A549 (cell line): ENCODE measurements around the gene ETS2. TPM values are rescaled to one million over a fixed set of nuclear protein-coding genes. Genes with fewer than 3 reads are reported as not detected.

ENCODE experiments used
- ATAC-seq, 2 experiments: fragments of 200-7000 bp in 1 of 2; fragments of >200 bp in 1 of 2; cut with Nextera tagmentation in 1 of 2; cut with Tn5 transposase in 1 of 2; 3 replicates each; pipeline versions ENCODE4 v1.8.0 to v1.9.1; 2018 to 2020; ENCODE audit warnings: mild to moderate bottlenecking in 1 of 2, moderate library complexity in 1 of 2
- CTCF ChIA-PET: fragments of 300-600 bp; sonication (Branson Sonifier 250); formaldehyde crosslinking; extraction: SDS; loops from one replicate; lab custom pipeline; 2021; ENCODE audit warnings: antibody characterized with exemption, inconsistent platforms; lab: Yijun Ruan, JAX
- POLR2A ChIA-PET: fragments of 350-600 bp; formaldehyde crosslinking; extraction: SDS; loops from one replicate; lab custom pipeline; 2021; ENCODE audit warnings: antibody characterized with exemption, inconsistent platforms; lab: Yijun Ruan, JAX
- DNase-seq, 2 experiments: peaks; one replicate each; pipeline versions ENCODE4 v3.0.0 to v3.0.0-alpha.2; 2011 to 2016; ENCODE audit warnings: low read depth in 1 of 2, low spot score in 1 of 2
- FAIRE-seq: peaks from 2 replicates; lab custom pipeline; 2011; peaks lifted over from hg19 to GRCh38; lab: Jason Lieb, UNC
- H3K27ac ChIP-seq, 2 experiments: fragments of >200 bp; sonication (Bioruptor Twin); formaldehyde crosslinking; 3 replicates each; pipeline ENCODE4 v1.5.1; 2016 to 2017
- H3K4me1 ChIP-seq: fragments of >200 bp; sonication (Bioruptor Twin); formaldehyde crosslinking; 3 replicates; pipeline ENCODE4 v1.6.1; 2016
- H3K4me2 ChIP-seq: fragments of >200 bp; sonication (Bioruptor Twin); formaldehyde crosslinking; 3 replicates; pipeline ENCODE4 v1.6.1; 2016
- H3K4me3 ChIP-seq: fragments of >200 bp; sonication (Bioruptor Twin); formaldehyde crosslinking; 3 replicates; pipeline ENCODE4 v1.5.1; 2016
- H3K9me3 ChIP-seq: fragments of >200 bp; sonication (Bioruptor Twin); formaldehyde crosslinking; 3 replicates; pipeline ENCODE4 v1.6.1; 2016
- BCL3 ChIP-seq: fragments of >200 bp; sonication (Bioruptor Twin); formaldehyde crosslinking; IDR thresholded peaks from 3 replicates; pipeline ENCODE4 v1.6.1; 2016
- CEBPB ChIP-seq, 2 experiments: fragments of >200 bp in 1 of 2; sonication (Bioruptor Twin) in 1 of 2; formaldehyde crosslinking in 1 of 2; IDR thresholded peaks; 2 replicates each; pipeline ENCODE4 v1.6.1; 2012 to 2016
- CHD4 ChIP-seq: fragments of 200-600 bp; sonication (generic); IDR thresholded peaks from 2 replicates; pipeline ENCODE4 v1.6.1; 2016; ENCODE audit warnings: antibody characterized with exemption, mild to moderate bottlenecking, borderline replicate concordance
- EP300 ChIP-seq, 2 experiments: fragments of >200 bp; sonication (Bioruptor Twin); formaldehyde crosslinking; IDR thresholded peaks; 2 replicates in 1 of 2; 3 replicates in 1 of 2; pipeline ENCODE4 v1.6.1; 2016 to 2017
- FOSL2 ChIP-seq, 2 experiments: fragments of 450-650 bp in 1 of 2; fragments of >200 bp in 1 of 2; sonication (Bioruptor Twin) in 1 of 2; formaldehyde crosslinking; IDR thresholded peaks; 2 replicates each; pipeline versions ENCODE4 v1.5.0 to v1.6.1; 2016 to 2020; ENCODE audit warnings: mild to moderate bottlenecking in 1 of 2, moderate library complexity in 1 of 2
- FOXS1 ChIP-seq: fragments of 250-450 bp; sonication (Bioruptor Pico); IDR thresholded peaks from 2 replicates; pipeline ENCODE4 v1.5.0; 2020; ENCODE audit warnings: mild to moderate bottlenecking, moderate library complexity
- GATA3 ChIP-seq: IDR thresholded peaks from 2 replicates; pipeline ENCODE4 v1.6.1; 2012; ENCODE audit warnings: borderline replicate concordance
- HEYL ChIP-seq: fragments of 250-450 bp; sonication (Bioruptor Pico); IDR thresholded peaks from 2 replicates; pipeline ENCODE4 v1.8.0; 2021; ENCODE audit warnings: mild to moderate bottlenecking, moderate library complexity
- HMGXB4 ChIP-seq: fragments of 250-450 bp; sonication (Bioruptor Pico); IDR thresholded peaks from 2 replicates; pipeline ENCODE4 v1.5.0; 2021; ENCODE audit warnings: mild to moderate bottlenecking, moderate library complexity, borderline replicate concordance
- HOXB13 ChIP-seq: fragments of 250-450 bp; sonication (Bioruptor Pico); IDR thresholded peaks from 2 replicates; pipeline ENCODE4 v1.5.0; 2020; ENCODE audit warnings: low read depth, mild to moderate bottlenecking, moderate library complexity
- HOXB5 ChIP-seq: fragments of 250-450 bp; sonication (Bioruptor Pico); IDR thresholded peaks from 2 replicates; pipeline ENCODE4 v1.5.0; 2020; ENCODE audit warnings: mild to moderate bottlenecking, moderate library complexity
- JUN ChIP-seq, 2 experiments: fragments of >200 bp; sonication (Bioruptor Twin); formaldehyde crosslinking; IDR thresholded peaks; 2 replicates in 1 of 2; 3 replicates in 1 of 2; pipeline ENCODE4 v1.6.1; 2016 to 2017
- JUNB ChIP-seq: fragments of >200 bp; sonication (Bioruptor Twin); formaldehyde crosslinking; IDR thresholded peaks from 2 replicates; pipeline ENCODE4 v1.6.1; 2016
- KDM5A ChIP-seq: fragments of 200-600 bp; sonication (generic); IDR thresholded peaks from 2 replicates; pipeline ENCODE4 v1.6.1; 2016; ENCODE audit warnings: antibody characterized with exemption, mild to moderate bottlenecking
- MAFK ChIP-seq: fragments of 450-650 bp; IDR thresholded peaks from 2 replicates; pipeline ENCODE4 v1.6.1; 2014; ENCODE audit not compliant: partially characterized antibody
- MAX ChIP-seq: IDR thresholded peaks from 2 replicates; pipeline ENCODE4 v1.6.1; 2012
- NFE2L2 ChIP-seq: fragments of 150-350 bp; conservative IDR thresholded peaks from 2 replicates; pipeline ENCODE4 v1.6.1; 2014; ENCODE audit warnings: low read length
- PBX3 ChIP-seq: IDR thresholded peaks from 2 replicates; pipeline ENCODE4 v1.6.1; 2012
- PHF8 ChIP-seq: fragments of 200-600 bp; sonication (generic); IDR thresholded peaks from 2 replicates; pipeline ENCODE4 v1.6.1; 2016; ENCODE audit warnings: low read depth, mild to moderate bottlenecking, antibody characterized with exemption, moderate library complexity, borderline replicate concordance
- RARB ChIP-seq: fragments of 250-450 bp; sonication (Bioruptor Pico); IDR thresholded peaks from 2 replicates; pipeline ENCODE4 v1.8.0; 2021; ENCODE audit warnings: mild to moderate bottlenecking, moderate library complexity
- SREBF2 ChIP-seq: fragments of 450-650 bp; IDR thresholded peaks from 2 replicates; pipeline ENCODE4 v1.6.1; 2014; ENCODE audit warnings: mild to moderate bottlenecking, moderate library complexity
- ZFP36 ChIP-seq: fragments of 450-650 bp; IDR thresholded peaks from 2 replicates; pipeline ENCODE4 v1.6.1; 2014; ENCODE audit warnings: borderline replicate concordance; ENCODE audit not compliant: partially characterized antibody
- WGBS: methylation state at CpG from one replicate; pipeline ENCODE4 v1.1.6; 2017; ENCODE audit errors: missing lambda C conversion rate; 5-methylcytosine and 5-hydroxymethylcytosine counted together
- polyA plus RNA-seq, 4 experiments: library from polyadenylated mRNA; depleted of rRNA in 3 of 4; stranded (reverse); fragments of >200 nt; fragmentation: RNase III in 1 of 4; extraction: RNeasy Plus Mini Kit Qiagen cat#74134 plus additional on column Dnase treatment in 1 of 4; gene quantifications; 2 replicates in 3 of 4; 3 replicates in 1 of 4; pipeline ENCODE4 v1.2.3, GENCODE V29; 2011 to 2017

ETS2 gene
- polyA plus RNA-seq, 2 of the 4 experiments (the other 2 are of a cell fraction) = 41.6 to 45.5 TPM

- 79% methylated on average over 4 of the region's 5 CpGs for WGBS
- ATAC-seq (no peak), DNase-seq (no peak), FAIRE-seq (no peak)
- Histone ChIP-seq H3K9me3 (no peaks in the 10 kb centered on the region), H3K4me1 (peaks cover 87% of the 10 kb centered on the region), H3K4me2 (0 out of 3 replicates have a peak overlapping the region, but pooled peaks have one; percentile 93), H3K4me3 (no peak overlapping the region), H3K27ac (peak overlapping the region; percentile 98 to 99)
- POLR2A ChIA-PET = no interaction called here
- CTCF ChIA-PET = interaction anchor here (2.7 kb wide), 1 partner anchor 327 kb away, joined by 6 read pairs; no protein-coding TSS in a partner anchor
- TF ChIP-seq HMGXB4 (CRISPR knock-in tag) (no peak), MAX (no peak), CEBPB (IDR thresholded peaks at IDR 0.05) (no peak)
Measured at GRCh38 chr21:38800046-38800758, 5.5 kb upstream of the ETS2 start.

- peak in 1 of 2 experiments; percentile 9; a peak in 2 of 6 replicates for ATAC-seq
- WGBS = 32% methylated on average over 11 of the region's 12 CpGs
- no peak overlapping the region for H3K4me3 ChIP-seq
- CTCF ChIA-PET = interaction anchor here (1.3 to 2.7 kb wide), 3 partner anchors 25 to 326 kb away, joined by 3 to 6 read pairs (median 3); no protein-coding TSS in a partner anchor
- H3K4me2 ChIP-seq = peak overlapping the region; percentile 93
- FAIRE-seq = no peak
- peak in 1 of 2 experiments; percentile 76 for DNase-seq
- H3K27ac ChIP-seq = peak overlapping the region; percentile 98 to 99
- POLR2A ChIA-PET = no interaction called here
- TF ChIP-seq EP300 (IDR thresholded peaks at IDR 0.05) (peak in 1 of 2 experiments; percentile 52; a peak in 2 of 5 replicates), HOXB13 (CRISPR knock-in tag) (no peak), GATA3 (peak; percentile 83), JUN (IDR thresholded peaks at IDR 0.05) (0 out of 5 replicates have a peak, but pooled peaks of 1 of the 2 experiments have one; percentile 30), CHD4 (no peak), MAFK (peak; percentile 1), ZFP36 (peak; percentile 51), FOSL2 (IDR thresholded peaks at IDR 0.05) (peak; percentile 52; the same call in 1 of the 2 replicates), FOSL2 (CRISPR knock-in tag; IDR thresholded peaks at IDR 0.05) (peak; percentile 76), JUNB (peak; percentile 77)
- no peaks in the 10 kb centered on the region for H3K9me3 ChIP-seq
- peaks cover 78% of the 10 kb centered on the region for H3K4me1 ChIP-seq
Measured at GRCh38 chr21:38800924-38801744, 4.6 kb upstream of the ETS2 start.

GRCh38 chr21:38802050-38803026 is 3.4 kb upstream of the ETS2 start:
- DNase-seq (peak; percentile 69 to 94), FAIRE-seq (no peak), ATAC-seq (peak; percentile 6 to 33; a peak in 3 of 6 replicates)
- H3K9me3 ChIP-seq = no peaks in the 10 kb centered on the region
- H3K4me1 ChIP-seq = peaks cover 66% of the 10 kb centered on the region
- WGBS = 43% methylated on average over 16 of the region's 16 CpGs
- H3K27ac ChIP-seq = peak overlapping the region; percentile 98 to 99
- H3K4me3 ChIP-seq = no peak overlapping the region
- H3K4me2 ChIP-seq = peak overlapping the region; percentile 93
- ChIA-PET CTCF (interaction anchor here (0.8 to 3.3 kb wide), 8 partner anchors 15 to 336 kb away, joined by 3 to 20 read pairs (median 4); no protein-coding TSS in a partner anchor), POLR2A (interaction anchor here (0.8 to 1.1 kb wide), 2 partner anchors 29 to 47 kb away, joined by 3 to 6 read pairs; no protein-coding TSS in a partner anchor)
- TF ChIP-seq RARB (CRISPR knock-in tag) (peak; percentile 28; the same call in 1 of the 2 replicates), HEYL (CRISPR knock-in tag) (no peak), MAFK (peak; percentile 92), CHD4 (no peak), SREBF2 (no peak), PBX3 (peak; percentile 65), FOSL2 (IDR thresholded peaks at IDR 0.05) (peak; percentile 49), FOSL2 (CRISPR knock-in tag; IDR thresholded peaks at IDR 0.05) (peak; percentile 85), FOXS1 (no peak; the same call in 1 of the 2 replicates), PHF8 (no peak), BCL3 (no peak; the same call in 2 of the 3 replicates), JUNB (peak; percentile 81), NFE2L2 (no peak), CEBPB (IDR thresholded peaks at IDR 0.05) (peak in 1 of 2 experiments; percentile 15; a peak in 1 of 4 replicates), KDM5A (no peak), GATA3 (peak; percentile 94), ZFP36 (peak; percentile 33), HOXB5 (CRISPR knock-in tag) (peak; percentile 76; the same call in 1 of the 2 replicates)
